SJCRH30 (cell line): Measurements from ENCODE around the gene PEAK1. TPM values are rescaled to one million over a fixed set of nuclear protein-coding genes. Genes with fewer than 3 reads are reported as not detected.

Source experiments
- DNase-seq, 2 experiments: peaks; one replicate each; pipeline ENCODE4 v3.0.0-alpha.2; 2015 to 2020
- H3K27ac ChIP-seq: fragments of 250-450 bp; sonication (Bioruptor Pico); 2 replicates; pipeline ENCODE4 v1.5.1; 2020; ENCODE audit warnings: mild to moderate bottlenecking, moderate library complexity
- H3K27me3 ChIP-seq: fragments of 250-450 bp; sonication (Bioruptor Pico); 2 replicates; pipeline ENCODE4 v1.5.1; 2020; ENCODE audit warnings: mild to moderate bottlenecking, moderate library complexity
- H3K36me3 ChIP-seq: fragments of 250-450 bp; sonication (Bioruptor Pico); 2 replicates; pipeline ENCODE4 v1.5.1; 2020; ENCODE audit warnings: mild to moderate bottlenecking, moderate library complexity
- H3K4me1 ChIP-seq: fragments of 250-450 bp; sonication (Bioruptor Pico); 2 replicates; pipeline ENCODE4 v1.5.1; 2020; ENCODE audit warnings: mild to moderate bottlenecking, moderate library complexity
- H3K4me3 ChIP-seq: fragments of 250-450 bp; sonication (Bioruptor Pico); 2 replicates; pipeline ENCODE4 v1.5.1; 2020; ENCODE audit warnings: mild to moderate bottlenecking, moderate library complexity
- H3K9me3 ChIP-seq: fragments of 250-450 bp; sonication (Bioruptor Pico); replicated peaks from 2 replicates; pipeline ENCODE4 v1.5.1; 2020; ENCODE audit warnings: mild to moderate bottlenecking, moderate library complexity
- total RNA-seq: library from RNA; depleted of rRNA; stranded (reverse); fragments of >200 nt; shearing (Covaris generic); gene quantifications from 2 replicates; pipeline ENCODE4 v1.2.3, GENCODE V29; 2014

Gene PEAK1
- total RNA-seq, 1 experiment from 2014 or later, result 16.1 TPM

GRCh38 chr15:77139312-77139711 lies 280.6 kb downstream of the PEAK1 start:
- DNase-seq, result no peak
- H3K36me3 ChIP-seq, result peaks cover 3% of the 10 kb centered on the region; the same call in 1 of the 2 replicates
- H3K27ac ChIP-seq, result no peak overlapping the region
- peaks cover 7% of the 10 kb centered on the region; the same call in 1 of the 2 replicates for H3K9me3 ChIP-seq
- no peaks in the 10 kb centered on the region for H3K27me3 ChIP-seq
- peaks cover 15% of the 10 kb centered on the region for H3K4me1 ChIP-seq
- no peak overlapping the region for H3K4me3 ChIP-seq

DNA sequence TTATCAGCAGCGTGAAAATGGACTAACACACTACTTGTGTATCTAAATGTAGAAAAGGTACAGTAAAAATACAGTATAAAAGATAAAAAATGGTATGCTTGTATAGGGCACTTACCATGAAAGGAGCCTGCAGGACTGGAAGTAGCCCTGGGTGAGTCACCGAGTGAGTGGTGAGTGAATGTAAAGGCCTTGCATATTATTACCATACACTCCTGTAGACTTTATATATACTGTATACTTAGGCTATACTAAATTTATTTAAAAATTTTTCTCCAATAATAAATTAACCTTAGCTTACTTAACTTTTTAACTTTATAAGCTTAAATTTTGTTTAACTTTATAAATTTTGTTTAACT lies 281.8 kb downstream of the PEAK1 start:
- Histone ChIP-seq H3K27me3 (no peaks in the 10 kb centered on the region), H3K36me3 (peaks cover 3% of the 10 kb centered on the region; the same call in 1 of the 2 replicates), H3K27ac (no peak overlapping the region), H3K9me3 (peaks cover 7% of the 10 kb centered on the region; the same call in 1 of the 2 replicates), H3K4me1 (peaks cover 3% of the 10 kb centered on the region; the same call in 1 of the 2 replicates), H3K4me3 (no peak overlapping the region)
- no peak for DNase-seq

GRCh38 chr15:77135181-77135580 lies 284.7 kb downstream of the PEAK1 start:
- 0 out of 2 replicates have a peak, but pooled peaks cover 4% of the 10 kb centered on the region for H3K36me3 ChIP-seq
- DNase-seq, result no peak
- no peaks in the 10 kb centered on the region for H3K27me3 ChIP-seq
- H3K4me3 ChIP-seq, result no peak overlapping the region
- no peaks in the 10 kb centered on the region for H3K9me3 ChIP-seq
- no peak overlapping the region for H3K27ac ChIP-seq
- H3K4me1 ChIP-seq, result no peaks in the 10 kb centered on the region

DNA sequence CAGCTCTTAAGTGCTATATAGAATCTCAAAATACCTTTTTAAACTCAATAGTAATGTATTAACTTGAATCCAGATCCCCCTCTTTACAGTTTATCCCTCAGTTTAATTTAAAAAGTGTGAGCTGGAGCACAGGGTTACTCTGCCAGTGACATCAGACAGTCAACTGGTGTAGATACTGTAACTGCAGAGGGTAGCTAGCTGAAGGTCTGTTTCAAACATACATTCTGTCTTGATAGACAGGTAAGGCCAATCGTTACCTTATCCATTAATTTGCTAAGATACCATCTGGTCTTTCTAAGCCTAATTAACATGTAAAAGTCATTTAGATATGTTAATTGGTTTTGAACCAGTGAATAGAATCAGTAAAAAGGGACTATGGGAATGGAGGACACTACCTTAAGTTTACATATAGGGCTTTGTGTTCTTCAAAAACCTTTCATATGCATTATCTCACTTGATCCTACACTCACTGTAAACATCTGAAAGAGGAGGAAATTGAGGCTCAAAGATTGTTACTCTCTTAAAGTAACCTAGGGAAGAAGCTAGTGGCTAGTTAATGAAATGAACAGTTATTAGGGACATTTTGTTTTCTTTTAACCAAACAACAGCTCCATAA lies 289.5 kb downstream of the PEAK1 start:
- H3K27ac ChIP-seq, result no peak overlapping the region
- no peaks in the 10 kb centered on the region for H3K27me3 ChIP-seq
- H3K4me1 ChIP-seq, result no peaks in the 10 kb centered on the region
- no peak for DNase-seq
- no peak overlapping the region for H3K4me3 ChIP-seq
- no peaks in the 10 kb centered on the region for H3K9me3 ChIP-seq
- 0 out of 2 replicates have a peak, but pooled peaks cover 4% of the 10 kb centered on the region for H3K36me3 ChIP-seq

DNA sequence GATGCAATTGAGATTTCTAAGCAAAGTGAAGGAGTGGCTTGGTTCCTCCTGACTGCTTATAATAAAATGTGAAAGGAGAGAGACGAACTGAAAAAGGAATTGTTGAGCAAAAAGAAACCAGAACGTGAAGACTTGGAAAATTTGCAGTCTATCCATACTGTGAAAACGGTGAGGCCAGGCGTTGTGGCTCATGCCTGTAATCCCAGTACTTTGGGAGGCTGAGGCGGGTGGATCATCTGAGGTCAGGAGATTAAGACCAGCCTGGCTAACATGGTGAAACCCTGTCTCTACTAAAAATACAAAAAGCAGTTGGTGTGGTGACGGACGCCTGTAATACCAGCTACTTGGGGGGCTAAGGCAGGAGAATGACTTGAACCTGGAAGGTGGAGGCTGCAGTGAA lies 292.3 kb downstream of the PEAK1 start:
- H3K27ac ChIP-seq, result no peak overlapping the region
- H3K36me3 ChIP-seq, result 0 out of 2 replicates have a peak, but pooled peaks cover under 1% of the 10 kb centered on the region
- no peak overlapping the region for H3K4me3 ChIP-seq
- no peaks in the 10 kb centered on the region for H3K4me1 ChIP-seq
- no peak for DNase-seq
- no peaks in the 10 kb centered on the region for H3K9me3 ChIP-seq
- H3K27me3 ChIP-seq, result no peaks in the 10 kb centered on the region

GRCh38 chr15:77126529-77127326 lies 293.2 kb downstream of the PEAK1 start:
- DNase-seq, result no peak
- H3K4me1 ChIP-seq, result no peaks in the 10 kb centered on the region
- no peaks in the 10 kb centered on the region for H3K36me3 ChIP-seq
- no peak overlapping the region for H3K27ac ChIP-seq
- H3K9me3 ChIP-seq, result no peaks in the 10 kb centered on the region
- H3K27me3 ChIP-seq, result no peaks in the 10 kb centered on the region
- no peak overlapping the region for H3K4me3 ChIP-seq

- Histone ChIP-seq H3K27ac (no peak overlapping the region), H3K27me3 (no peaks in the 10 kb centered on the region), H3K36me3 (no peaks in the 10 kb centered on the region), H3K4me1 (no peaks in the 10 kb centered on the region), H3K4me3 (no peak overlapping the region), H3K9me3 (no peaks in the 10 kb centered on the region)
- no peak for DNase-seq
These were observed 296.1 kb downstream of the PEAK1 start for GRCh38 chr15:77123854-77124253.

- Histone ChIP-seq H3K9me3 (no peaks in the 10 kb centered on the region), H3K4me3 (no peak overlapping the region), H3K36me3 (no peaks in the 10 kb centered on the region), H3K27ac (no peak overlapping the region), H3K27me3 (no peaks in the 10 kb centered on the region), H3K4me1 (no peaks in the 10 kb centered on the region)
- no peak for DNase-seq
These were observed 297.3 kb downstream of the PEAK1 start for GRCh38 chr15:77122576-77122975.

DNA sequence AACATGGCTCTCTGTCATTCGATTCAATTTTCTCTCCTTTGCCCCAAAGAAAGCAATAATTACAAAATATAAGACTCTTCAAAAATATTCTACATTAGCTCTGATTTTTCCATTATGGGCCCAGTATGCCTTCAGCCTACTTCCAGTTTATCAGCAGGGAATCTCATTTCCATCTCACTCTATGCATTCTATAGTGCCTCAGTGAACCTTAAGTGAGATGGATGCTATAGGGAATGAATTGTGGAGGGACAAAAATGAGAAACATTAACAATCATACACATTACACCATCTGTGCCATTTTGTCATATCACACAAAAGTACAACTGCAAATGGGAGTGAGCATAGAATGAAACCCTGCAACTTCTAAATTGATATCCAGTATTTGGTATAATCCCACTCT lies 298.3 kb downstream of the PEAK1 start:
- Histone ChIP-seq H3K4me1 (no peaks in the 10 kb centered on the region), H3K27me3 (no peaks in the 10 kb centered on the region), H3K4me3 (no peak overlapping the region), H3K36me3 (no peaks in the 10 kb centered on the region), H3K9me3 (no peaks in the 10 kb centered on the region), H3K27ac (no peak overlapping the region)
- DNase-seq, result no peak

DNA sequence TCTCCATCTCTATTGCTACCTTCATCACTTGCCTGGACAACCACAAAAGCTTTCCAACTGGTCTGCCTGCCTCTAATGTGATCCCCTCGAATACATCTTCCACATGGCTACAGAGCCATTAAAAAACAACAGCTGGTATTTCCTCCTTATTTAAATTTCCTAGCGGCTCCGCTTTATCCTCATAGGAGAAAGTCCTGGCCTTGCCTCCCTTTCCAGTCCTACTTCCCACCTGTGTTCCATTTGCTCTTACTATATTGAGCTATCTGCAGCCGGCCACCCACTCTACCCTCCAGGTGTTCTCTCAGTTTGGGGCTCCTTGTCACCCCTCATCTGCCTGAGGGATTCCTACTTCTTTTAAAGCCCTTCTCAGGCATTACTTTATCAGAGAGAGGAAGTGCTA lies 299.3 kb downstream of the PEAK1 start:
- no peaks in the 10 kb centered on the region for H3K27me3 ChIP-seq
- H3K4me3 ChIP-seq, result no peak overlapping the region
- DNase-seq, result no peak
- no peaks in the 10 kb centered on the region for H3K36me3 ChIP-seq
- no peaks in the 10 kb centered on the region for H3K9me3 ChIP-seq
- no peaks in the 10 kb centered on the region for H3K4me1 ChIP-seq
- no peak overlapping the region for H3K27ac ChIP-seq

DNA sequence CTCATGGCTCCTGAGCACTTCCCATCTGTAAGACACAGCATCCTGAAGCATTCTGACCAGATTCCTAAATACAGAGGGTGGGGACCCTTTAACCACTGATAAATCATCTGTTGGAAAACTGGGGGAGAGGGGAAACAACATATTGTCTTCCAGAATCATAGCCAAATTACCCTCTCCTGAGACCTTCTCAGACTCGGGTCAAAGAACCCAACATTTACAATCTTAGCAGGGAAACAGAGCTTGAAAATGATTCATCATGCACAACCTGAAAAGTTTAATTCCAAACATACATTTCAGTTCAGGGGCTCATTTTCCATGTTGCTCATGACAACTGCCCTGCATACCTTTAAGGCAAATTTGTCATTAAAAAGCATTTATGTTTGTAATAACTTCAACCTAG lies 300.5 kb downstream of the PEAK1 start:
- Histone ChIP-seq H3K27me3 (no peaks in the 10 kb centered on the region), H3K4me1 (no peaks in the 10 kb centered on the region), H3K27ac (no peak overlapping the region), H3K4me3 (no peak overlapping the region), H3K36me3 (no peaks in the 10 kb centered on the region), H3K9me3 (no peaks in the 10 kb centered on the region)
- no peak for DNase-seq

GRCh38 chr15:77118882-77119321 lies 301.0 kb downstream of the PEAK1 start:
- peak; percentile 39 to 78 for DNase-seq
- Histone ChIP-seq H3K27me3 (no peaks in the 10 kb centered on the region), H3K9me3 (no peaks in the 10 kb centered on the region), H3K36me3 (no peaks in the 10 kb centered on the region), H3K27ac (no peak overlapping the region), H3K4me3 (no peak overlapping the region), H3K4me1 (no peaks in the 10 kb centered on the region)

DNA sequence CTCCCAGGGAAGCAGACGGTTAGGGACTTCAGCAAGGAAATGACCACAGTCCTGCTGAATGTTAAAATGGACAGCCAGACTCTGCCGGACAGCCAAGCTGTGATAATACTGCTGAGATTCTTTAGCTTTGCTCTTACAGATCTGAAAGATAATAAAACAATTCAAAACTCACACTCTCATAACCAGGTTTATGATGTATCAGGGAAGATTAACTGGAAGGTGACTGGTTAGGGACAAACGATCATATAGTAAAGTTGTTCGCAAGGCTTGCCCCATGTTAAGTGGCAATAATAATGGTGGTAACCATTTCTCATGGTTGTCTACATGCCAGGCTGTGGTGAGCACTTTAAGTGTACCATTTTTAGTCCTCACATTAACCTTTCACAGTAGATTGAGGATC lies 304.7 kb downstream of the PEAK1 start:
- Histone ChIP-seq H3K36me3 (no peaks in the 10 kb centered on the region), H3K27me3 (no peaks in the 10 kb centered on the region), H3K4me3 (no peak overlapping the region), H3K4me1 (peaks cover 11% of the 10 kb centered on the region), H3K27ac (no peak overlapping the region), H3K9me3 (no peaks in the 10 kb centered on the region)
- DNase-seq, result no peak

DNA sequence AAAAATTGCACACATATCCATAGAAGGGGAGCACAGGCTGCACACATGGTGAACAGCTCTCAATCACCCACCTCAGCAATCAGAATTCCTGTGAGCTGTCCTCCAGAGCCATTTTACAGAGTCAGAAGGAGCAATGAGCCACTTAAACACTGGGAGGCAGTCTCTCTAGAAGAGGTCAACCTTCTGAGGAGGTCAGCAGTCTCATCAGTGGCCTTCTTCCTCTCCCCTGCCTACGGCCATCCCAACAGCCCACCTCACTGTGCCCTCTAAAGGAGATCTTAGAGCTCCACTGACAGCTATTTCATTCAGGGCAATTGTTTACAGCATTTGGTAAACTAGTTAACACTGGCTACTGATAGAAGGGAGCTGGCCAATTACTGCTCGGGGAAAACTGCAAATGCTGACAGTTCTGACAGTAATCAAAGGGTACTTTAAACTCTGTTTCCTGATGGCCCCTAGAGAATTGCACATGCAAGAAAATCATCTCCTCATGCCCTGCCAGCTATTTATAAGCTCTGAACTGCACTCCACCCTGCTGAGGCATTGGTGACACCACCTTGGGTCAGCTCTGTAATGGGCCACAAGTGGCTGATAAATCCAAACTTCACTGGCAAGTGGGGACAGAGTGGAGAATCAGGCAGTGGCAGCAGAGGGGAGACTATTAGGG lies 306.9 kb downstream of the PEAK1 start:
- Histone ChIP-seq H3K27me3 (no peaks in the 10 kb centered on the region), H3K36me3 (no peaks in the 10 kb centered on the region), H3K4me3 (no peak overlapping the region), H3K9me3 (no peaks in the 10 kb centered on the region), H3K27ac (no peak overlapping the region), H3K4me1 (peaks cover 11% of the 10 kb centered on the region)
- DNase-seq, result no peak

GRCh38 chr15:77111789-77112188 lies 308.1 kb downstream of the PEAK1 start:
- no peak for DNase-seq
- H3K27ac ChIP-seq, result no peak overlapping the region
- no peaks in the 10 kb centered on the region for H3K9me3 ChIP-seq
- H3K4me3 ChIP-seq, result no peak overlapping the region
- H3K36me3 ChIP-seq, result no peaks in the 10 kb centered on the region
- H3K4me1 ChIP-seq, result peaks cover 19% of the 10 kb centered on the region
- no peaks in the 10 kb centered on the region for H3K27me3 ChIP-seq
